Gastrocnemius medialis (tissue), 4 donors: ENCODE results near the gene NUDCD2. TPM values are rescaled to one million over a fixed set of nuclear protein-coding genes. Genes with fewer than 3 reads are reported as not detected.
A peak's percentile ranks its signal among the peaks of the same experiment; 100 is the strongest.

ENCODE experiments used
- ATAC-seq, 2 donors: fragments of 150-250 bp; one replicate each; pipeline ENCODE4 v1.9.1; 2016
- DNase-seq, 2 donors: peaks; one replicate each; pipeline ENCODE4 v3.0.0-alpha.2; 2019
- H3K27ac ChIP-seq, 4 donors: fragments of 200-600 bp; sonication (generic); 1 replicate in 1 of 4; 2 replicates in 3 of 4; pipeline ENCODE4 v1.5.1; 2016 to 2018; ENCODE audit warnings: mild to moderate bottlenecking in 2 of 4, moderate library complexity in 1 of 4
- H3K27me3 ChIP-seq, 3 donors: fragments of 200-600 bp; sonication (generic) in 2 of 3; 1 replicate in 1 of 3; 2 replicates in 2 of 3; pipeline versions ENCODE4 v1.5.1 to v1.6.0; 2016 to 2019; ENCODE audit warnings: mild to moderate bottlenecking in 1 of 3, moderate library complexity in 1 of 3
- H3K36me3 ChIP-seq, 2 donors: fragments of 200-600 bp; sonication (generic) in 1 of 2; one replicate each; pipeline ENCODE4 v1.5.1; 2017 to 2018
- H3K4me1 ChIP-seq, 2 donors: fragments of 200-600 bp; sonication (generic) in 1 of 2; one replicate each; pipeline ENCODE4 v1.5.1; 2016 to 2017; ENCODE audit warnings: mild to moderate bottlenecking in 2 of 2
- H3K4me3 ChIP-seq, 4 donors: fragments of 200-600 bp; sonication (generic) in 3 of 4; 1 replicate in 1 of 4; 2 replicates in 3 of 4; pipeline ENCODE4 v1.5.1; 2016 to 2019; ENCODE audit warnings: mild to moderate bottlenecking in 2 of 4
- H3K9me3 ChIP-seq, 3 donors: fragments of 200-600 bp; sonication (generic) in 2 of 3; 1 replicate in 1 of 3; 2 replicates in 2 of 3; pipeline ENCODE4 v1.5.1; 2016 to 2019
- POLR2A ChIP-seq, 2 donors: fragments of 450-650 bp; IDR thresholded peaks; one replicate each; pipeline ENCODE4 v1.6.1; 2017; ENCODE audit warnings: antibody characterized with exemption in 2 of 2, mild to moderate bottlenecking in 2 of 2, moderate library complexity in 2 of 2
- in situ Hi-C, 4 donors: fragments of 200-750 bp; cut with MboI; loops; one replicate each; pipeline versions ENCODE4 v1.15.0 to v1.8.0; 2017; ENCODE audit warnings: low sequenced_read_pairs in 4 of 4
- intact Hi-C: fragments of 100-400 bp; cut with DNase I; formaldehyde crosslinking; loops from one replicate; pipeline ENCODE4 v1.15.1; 2023; ENCODE audit warnings: low total_unique reads
- total RNA-seq, 4 donors: library from RNA; depleted of rRNA; stranded (reverse); fragments of >200 nt; gene quantifications; one replicate each; pipeline versions ENCODE4 v1.1.0 to v1.2.3, GENCODE V29; 2016
- TF ChIP-seq, protein P1 (sequence below), 5 experiments: fragments of 450-650 bp in 3 of 5; fragments of 200-600 bp in 2 of 5; sonication (generic) in 2 of 5; IDR thresholded peaks in 4 of 5; conservative IDR thresholded peaks in 1 of 5; 1 replicate in 4 of 5; 2 replicates in 1 of 5; pipeline ENCODE4 v1.5.1; 2016 to 2019; ENCODE audit warnings: antibody characterized with exemption in 5 of 5, mild to moderate bottlenecking in 3 of 5, moderate library complexity in 3 of 5

The NUDCD2 gene
- total RNA-seq, 4 donors from 2014 or later = 4.2 to 9.1 (median 5.1) TPM

DNA sequence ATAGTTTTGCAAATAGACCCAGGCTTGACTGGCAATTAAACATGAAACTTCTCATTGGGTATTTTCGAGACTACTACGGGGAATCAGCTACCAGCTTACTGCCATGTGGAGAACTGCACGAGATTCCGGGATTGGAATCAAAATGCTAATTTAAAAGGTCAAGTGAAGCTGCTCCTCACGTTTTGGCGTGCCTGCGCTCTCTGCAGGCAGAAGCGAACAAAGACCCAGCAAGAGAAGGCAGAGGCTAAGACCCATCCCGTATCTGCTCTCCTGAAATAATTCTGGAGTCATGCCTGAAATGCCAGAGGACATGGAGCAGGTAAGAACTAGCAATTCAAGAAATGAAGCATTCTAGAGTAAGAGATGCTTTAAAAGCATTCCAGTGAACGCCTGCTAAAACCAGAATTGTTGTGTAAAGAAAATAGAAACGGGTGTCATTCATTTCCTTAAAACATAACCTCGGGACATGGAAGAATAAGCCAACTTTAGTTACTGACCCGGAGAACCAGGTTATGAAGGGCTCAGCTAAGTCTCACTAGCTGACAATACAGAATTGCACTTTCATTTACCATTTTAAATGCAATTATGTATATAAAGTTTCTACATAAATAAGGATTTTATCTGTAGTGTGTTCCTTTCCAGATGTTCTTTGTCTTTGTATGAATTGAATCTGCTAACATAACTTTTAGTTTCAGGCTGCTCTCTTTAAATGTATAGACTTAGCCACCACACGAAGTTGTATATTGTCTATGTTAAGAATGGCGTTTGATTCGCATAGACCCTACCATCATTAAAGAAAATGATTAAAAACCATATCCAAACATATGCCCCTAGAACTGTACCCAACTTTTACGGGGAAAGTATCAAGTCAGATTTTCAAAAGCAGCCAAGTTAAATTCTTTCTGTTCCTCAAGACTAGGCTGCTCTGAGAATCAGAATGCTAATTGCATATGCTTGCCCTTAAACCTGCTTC is 43.5 kb upstream of the NUDCD2 start:
- H3K9me3 ChIP-seq = no peaks in the 10 kb centered on the region
- intact Hi-C loops (loop anchor here (1.0 kb wide), 1 partner anchor 30 kb away; no protein-coding TSS in a partner anchor), in situ Hi-C loops (loop anchor here in 1 of 4 donors (10.0 kb wide), 1 partner anchor 49 kb away; no protein-coding TSS in a partner anchor)
- H3K4me3 ChIP-seq = peak overlapping the region; percentile 72 to 88 (median 80)
- H3K27ac ChIP-seq = peak overlapping the region; percentile 92 to 98 (median 96)
- TF ChIP-seq POLR2A (IDR thresholded peaks at IDR 0.05) = no peak
- TF ChIP-seq, protein P1, sequence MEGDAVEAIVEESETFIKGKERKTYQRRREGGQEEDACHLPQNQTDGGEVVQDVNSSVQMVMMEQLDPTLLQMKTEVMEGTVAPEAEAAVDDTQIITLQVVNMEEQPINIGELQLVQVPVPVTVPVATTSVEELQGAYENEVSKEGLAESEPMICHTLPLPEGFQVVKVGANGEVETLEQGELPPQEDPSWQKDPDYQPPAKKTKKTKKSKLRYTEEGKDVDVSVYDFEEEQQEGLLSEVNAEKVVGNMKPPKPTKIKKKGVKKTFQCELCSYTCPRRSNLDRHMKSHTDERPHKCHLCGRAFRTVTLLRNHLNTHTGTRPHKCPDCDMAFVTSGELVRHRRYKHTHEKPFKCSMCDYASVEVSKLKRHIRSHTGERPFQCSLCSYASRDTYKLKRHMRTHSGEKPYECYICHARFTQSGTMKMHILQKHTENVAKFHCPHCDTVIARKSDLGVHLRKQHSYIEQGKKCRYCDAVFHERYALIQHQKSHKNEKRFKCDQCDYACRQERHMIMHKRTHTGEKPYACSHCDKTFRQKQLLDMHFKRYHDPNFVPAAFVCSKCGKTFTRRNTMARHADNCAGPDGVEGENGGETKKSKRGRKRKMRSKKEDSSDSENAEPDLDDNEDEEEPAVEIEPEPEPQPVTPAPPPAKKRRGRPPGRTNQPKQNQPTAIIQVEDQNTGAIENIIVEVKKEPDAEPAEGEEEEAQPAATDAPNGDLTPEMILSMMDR (IDR thresholded peaks at IDR 0.05 in 4 of 5, conservative IDR thresholded peaks at IDR 0.05 in 1 of 5) = peak in 1 of 5 experiments; percentile 26
- H3K36me3 ChIP-seq = no peaks in the 10 kb centered on the region
- H3K27me3 ChIP-seq = no peaks in the 10 kb centered on the region
- peaks cover 33 to 36% of the 10 kb centered on the region in 2 donors for H3K4me1 ChIP-seq
- peak; percentile 35 to 62 for DNase-seq
- ATAC-seq = peak; percentile 14 to 40

DNA sequence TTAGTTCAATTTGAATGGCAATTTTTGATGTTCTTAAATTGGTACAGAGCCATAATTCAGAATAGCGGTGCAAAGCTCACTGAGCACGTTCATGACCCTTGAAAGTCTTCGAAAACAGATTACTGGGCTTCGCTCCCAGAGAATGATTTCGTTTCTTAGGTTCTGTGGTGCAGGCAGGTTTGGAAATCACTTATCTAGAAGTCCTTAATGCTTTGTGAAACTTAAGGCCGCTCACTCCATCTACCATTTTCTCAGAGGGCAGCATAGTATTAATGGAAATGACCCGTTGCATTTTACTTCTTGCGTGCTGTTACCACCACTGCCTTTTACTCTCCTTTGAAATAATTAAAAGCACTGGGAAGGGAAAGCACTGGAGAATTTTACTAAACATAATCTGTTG is 42.6 kb upstream of the NUDCD2 start:
- intact Hi-C loops = no loop called here
- no peak for DNase-seq
- TF ChIP-seq, protein P1 (IDR thresholded peaks at IDR 0.05 in 4 of 5, conservative IDR thresholded peaks at IDR 0.05 in 1 of 5) = no peak
- TF ChIP-seq POLR2A (IDR thresholded peaks at IDR 0.05) = no peak
- no peak for ATAC-seq
- Histone ChIP-seq H3K27me3 (no peaks in the 10 kb centered on the region), H3K4me1 (peaks cover 25 to 27% of the 10 kb centered on the region in 2 donors), H3K36me3 (no peaks in the 10 kb centered on the region), H3K9me3 (no peaks in the 10 kb centered on the region), H3K27ac (peak overlapping the region; percentile 92 to 98 (median 96)), H3K4me3 (peak overlapping the region; percentile 72 to 88 (median 80))
- in situ Hi-C loops = loop anchor here in 1 of 4 donors (10.0 kb wide), 1 partner anchor 48 kb away; no protein-coding TSS in a partner anchor

- H3K27me3 ChIP-seq = no peaks in the 10 kb centered on the region
- in situ Hi-C loops (no loop called here), intact Hi-C loops (no loop called here)
- DNase-seq (no peak), ATAC-seq (no peak)
- no peaks in the 10 kb centered on the region for H3K9me3 ChIP-seq
- no peak for TF ChIP-seq POLR2A (IDR thresholded peaks at IDR 0.05)
- TF ChIP-seq, protein P1 (IDR thresholded peaks at IDR 0.05 in 4 of 5, conservative IDR thresholded peaks at IDR 0.05 in 1 of 5) = no peak
- peaks cover 15% of the 10 kb centered on the region in 2 donors for H3K4me1 ChIP-seq
- H3K36me3 ChIP-seq = no peaks in the 10 kb centered on the region
- no peak overlapping the region for H3K27ac ChIP-seq
- no peak overlapping the region for H3K4me3 ChIP-seq
Measured at GRCh38 chr5:163498886-163499285, 39.0 kb upstream of the NUDCD2 start.

GRCh38 chr5:163497315-163497714 is 37.4 kb upstream of the NUDCD2 start:
- ATAC-seq = no peak
- Histone ChIP-seq H3K4me3 (no peak overlapping the region), H3K4me1 (peaks cover 0 to 1% of the 10 kb centered on the region in 2 donors), H3K9me3 (no peaks in the 10 kb centered on the region), H3K27ac (no peak overlapping the region), H3K27me3 (no peaks in the 10 kb centered on the region), H3K36me3 (no peaks in the 10 kb centered on the region)
- in situ Hi-C loops (no loop called here), intact Hi-C loops (no loop called here)
- TF ChIP-seq POLR2A (IDR thresholded peaks at IDR 0.05) = no peak
- TF ChIP-seq, protein P1 (IDR thresholded peaks at IDR 0.05 in 4 of 5, conservative IDR thresholded peaks at IDR 0.05 in 1 of 5) = no peak
- no peak for DNase-seq
